H9 (cell line): ENCODE measurements around the gene SP2. TPM values are rescaled to one million over a fixed set of nuclear protein-coding genes. Genes with fewer than 3 reads are reported as not detected.

Source experiments
- DNase-seq: peaks from one replicate; pipeline ENCODE4 v3.0.0-alpha.2; 2017
- H2AFZ ChIP-seq: one replicate; pipeline ENCODE4 v1.6.1; 2013; ENCODE audit warnings: mild to moderate bottlenecking, low read length, control low read depth, moderate library complexity
- H2AK5ac ChIP-seq: 2 replicates; pipeline ENCODE4 v1.6.1; 2013; ENCODE audit warnings: low read length, control low read depth, mixed read lengths; ENCODE audit not compliant: insufficient read length
- H2BK120ac ChIP-seq: one replicate; pipeline ENCODE4 v1.6.1; 2013; ENCODE audit warnings: low read depth, mild to moderate bottlenecking, low read length, control low read depth, inconsistent platforms; ENCODE audit not compliant: poor library complexity, severe bottlenecking
- H2BK12ac ChIP-seq: 2 replicates; pipeline ENCODE4 v1.6.1; 2013; ENCODE audit warnings: low read length, control low read depth, mixed read lengths, low read depth; ENCODE audit not compliant: insufficient read length
- H2BK15ac ChIP-seq: 2 replicates; pipeline ENCODE4 v1.6.1; 2013; ENCODE audit warnings: low read depth, low read length, control low read depth
- H2BK20ac ChIP-seq: one replicate; pipeline ENCODE4 v1.6.1; 2013; ENCODE audit warnings: low read depth, mild to moderate bottlenecking, low read length, control low read depth, inconsistent platforms; ENCODE audit not compliant: poor library complexity, severe bottlenecking
- H2BK5ac ChIP-seq: 2 replicates; pipeline ENCODE4 v1.6.1; 2013; ENCODE audit warnings: low read length, control low read depth, mixed read lengths; ENCODE audit not compliant: insufficient read length
- H3K14ac ChIP-seq: 2 replicates; pipeline ENCODE4 v1.6.1; 2013; ENCODE audit warnings: low read length, control low read depth; ENCODE audit not compliant: insufficient read depth
- H3K18ac ChIP-seq: 2 replicates; pipeline ENCODE4 v1.6.1; 2013; ENCODE audit warnings: low read depth, mild to moderate bottlenecking, mixed read lengths, low read length, control low read depth; ENCODE audit not compliant: insufficient read length
- H3K23ac ChIP-seq: 2 replicates; pipeline ENCODE4 v1.6.1; 2013; ENCODE audit warnings: low read length, control low read depth, mixed read lengths, low read depth; ENCODE audit not compliant: insufficient read length
- H3K23me2 ChIP-seq: 2 replicates; pipeline ENCODE4 v1.6.1; 2013; ENCODE audit warnings: low read depth, mild to moderate bottlenecking, mixed read lengths, low read length, control low read depth; ENCODE audit not compliant: insufficient read length, poor library complexity, severe bottlenecking
- H3K27ac ChIP-seq: 2 replicates; pipeline ENCODE4 v1.5.1; 2013; ENCODE audit warnings: low read length, control low read depth, mixed read lengths, low read depth; ENCODE audit not compliant: insufficient read length
- H3K27me3 ChIP-seq: 2 replicates; pipeline ENCODE4 v1.6.1; 2013; ENCODE audit warnings: low read length, control low read depth, inconsistent platforms; ENCODE audit not compliant: insufficient read depth
- H3K4ac ChIP-seq: 2 replicates; pipeline ENCODE4 v1.6.1; 2013; ENCODE audit warnings: low read depth, mild to moderate bottlenecking, control low read depth, inconsistent platforms, low read length, moderate library complexity
- H3K4me1 ChIP-seq: 2 replicates; pipeline ENCODE4 v1.6.1; 2013; ENCODE audit warnings: low read length, control low read depth, inconsistent platforms; ENCODE audit not compliant: insufficient read depth
- H3K4me2 ChIP-seq: 2 replicates; pipeline ENCODE4 v1.6.1; 2013; ENCODE audit warnings: low read length, control low read depth, mixed read lengths; ENCODE audit not compliant: insufficient read length, insufficient read depth
- H3K56ac ChIP-seq: 2 replicates; pipeline ENCODE4 v1.6.1; 2013; ENCODE audit warnings: low read depth, mild to moderate bottlenecking, mixed read lengths, low read length, control low read depth; ENCODE audit not compliant: insufficient read length
- H3K79me1 ChIP-seq: 2 replicates; pipeline ENCODE4 v1.6.1; 2013; ENCODE audit warnings: low read depth, mild to moderate bottlenecking, moderate library complexity, low read length, control low read depth, inconsistent platforms; ENCODE audit not compliant: insufficient read depth, poor library complexity, severe bottlenecking
- H3K79me2 ChIP-seq: 2 replicates; pipeline ENCODE4 v1.6.1; 2013; ENCODE audit warnings: low read length, control low read depth, inconsistent platforms; ENCODE audit not compliant: insufficient read depth
- H3K9ac ChIP-seq: 2 replicates; pipeline ENCODE4 v1.6.1; 2013; ENCODE audit warnings: low read length, control low read depth, mixed read lengths; ENCODE audit not compliant: insufficient read length; ENCODE audit errors: extremely low read depth
- H3K9me3 ChIP-seq: one replicate; pipeline ENCODE4 v1.6.1; 2013; ENCODE audit warnings: low read depth, low read length, inconsistent platforms; ENCODE audit not compliant: control insufficient read depth
- H3T11ph ChIP-seq: one replicate; pipeline ENCODE4 v1.6.1; 2013; ENCODE audit warnings: mild to moderate bottlenecking, low read length, control low read depth, inconsistent platforms
- H4K20me1 ChIP-seq: one replicate; pipeline ENCODE4 v1.6.1; 2013; ENCODE audit not compliant: control insufficient read depth, insufficient read length, insufficient read depth
- H4K5ac ChIP-seq: 2 replicates; pipeline ENCODE4 v1.6.1; 2013; ENCODE audit warnings: low read depth, mild to moderate bottlenecking, mixed read lengths, low read length, control low read depth; ENCODE audit not compliant: insufficient read length
- H4K8ac ChIP-seq: replicated peaks from 2 replicates; pipeline ENCODE4 v1.6.1; 2013; ENCODE audit warnings: low read length, control low read depth, mixed read lengths, low read depth; ENCODE audit not compliant: insufficient read length
- H4K91ac ChIP-seq: 2 replicates; pipeline ENCODE4 v1.6.1; 2013; ENCODE audit warnings: low read depth, mild to moderate bottlenecking, moderate library complexity, mixed read lengths, low read length, control low read depth; ENCODE audit not compliant: insufficient read length
- H3K27ac Mint-ChIP-seq, 3 experiments: 2 replicates in 2 of 3; 3 replicates in 1 of 3; pipeline ENCODE4 v1.8.0; 2020 to 2021; ENCODE audit warnings: mixed read lengths in 3 of 3, mild to moderate bottlenecking in 1 of 3, moderate library complexity in 1 of 3
- H3K27me3 Mint-ChIP-seq: 2 replicates; pipeline ENCODE4 v1.8.0; 2021; ENCODE audit warnings: low read depth, mild to moderate bottlenecking, moderate library complexity, mixed read lengths
- H3K36me3 Mint-ChIP-seq, 3 experiments: 2 replicates in 2 of 3; 3 replicates in 1 of 3; pipeline ENCODE4 v1.8.0; 2020 to 2021; ENCODE audit warnings: low read depth in 3 of 3, mixed read lengths in 3 of 3; ENCODE audit not compliant: insufficient read depth in 1 of 3
- H3K4me1 Mint-ChIP-seq, 2 experiments: 2 replicates each; pipeline ENCODE4 v1.8.0; 2020; ENCODE audit warnings: mixed read lengths in 2 of 2
- H3K4me3 Mint-ChIP-seq, 2 experiments: 2 replicates in 1 of 2; 3 replicates in 1 of 2; pipeline ENCODE4 v1.8.0; 2020 to 2021; ENCODE audit warnings: mild to moderate bottlenecking in 2 of 2, mixed read lengths in 2 of 2, moderate library complexity in 1 of 2
- H3K9me3 Mint-ChIP-seq, 2 experiments: 2 replicates in 1 of 2; 3 replicates in 1 of 2; pipeline ENCODE4 v1.8.0; 2020; ENCODE audit warnings: mild to moderate bottlenecking in 2 of 2, mixed read lengths in 2 of 2, moderate library complexity in 1 of 2
- CTCF ChIP-seq: fragments of 200-600 bp; sonication (generic); conservative IDR thresholded peaks from 3 replicates; pipeline ENCODE4 v1.8.0; 2021; ENCODE audit warnings: antibody characterized with exemption, mild to moderate bottlenecking
- WGBS: extraction: QIAGEN DNeasy Blood & Tissue Kit; methylation state at CpG from one replicate; pipeline ENCODE4 v1.1.7; 2013; ENCODE audit warnings: missing lambda C conversion rate, low lambda C conversion rate, mixed read lengths; ENCODE audit not compliant: insufficient read length; ENCODE audit errors: extremely low coverage; 5-methylcytosine and 5-hydroxymethylcytosine counted together
- total RNA-seq: library from RNA; stranded (reverse); gene quantifications from 2 replicates; pipeline ENCODE4 v1.2.1, GENCODE V29; 2021

SP2 gene
- total RNA-seq, 1 experiment from 2014 or later: 19.3 TPM

- no peak overlapping the region for H3K4ac ChIP-seq
- no peak overlapping the region for H3K18ac ChIP-seq
- H3K23ac ChIP-seq: no peak overlapping the region
- H4K8ac ChIP-seq: no peak overlapping the region
- no peak overlapping the region for H3K56ac ChIP-seq
- DNase-seq: peak; percentile 68
- no peak overlapping the region for H3K27ac ChIP-seq
- no peak overlapping the region for H2BK5ac ChIP-seq
- no peak overlapping the region for H2AFZ ChIP-seq
- H3K4me2 ChIP-seq: no peak overlapping the region
- H3K23me2 ChIP-seq: no peaks in the 10 kb centered on the region
- H3T11ph ChIP-seq: no peak overlapping the region
- Mint-ChIP-seq H3K4me3 (no peak overlapping the region), H3K27ac (no peak overlapping the region), H3K9me3 (no peaks in the 10 kb centered on the region), H3K4me1 (peaks cover 22 to 31% of the 10 kb centered on the region in 2 experiments), H3K36me3 (no peaks in the 10 kb centered on the region), H3K27me3 (peaks cover 72% of the 10 kb centered on the region)
- H2BK20ac ChIP-seq: no peak overlapping the region
- TF ChIP-seq CTCF: no peak
- H3K14ac ChIP-seq: no peak overlapping the region
- no peak overlapping the region for H2AK5ac ChIP-seq
- H4K20me1 ChIP-seq: no peaks in the 10 kb centered on the region
- H4K91ac ChIP-seq: no peak overlapping the region
- no peaks in the 10 kb centered on the region for H3K4me1 ChIP-seq
- H2BK120ac ChIP-seq: no peak overlapping the region
- no peak overlapping the region for H2BK12ac ChIP-seq
- no peaks in the 10 kb centered on the region for H3K79me2 ChIP-seq
- no peak overlapping the region for H4K5ac ChIP-seq
- H3K79me1 ChIP-seq: no peaks in the 10 kb centered on the region
- no peak overlapping the region for H2BK15ac ChIP-seq
- no CpG with 5 or more reads among the region's 16 CpGs for WGBS
- H3K27me3 ChIP-seq: peaks cover 19% of the 10 kb centered on the region
- H3K9me3 ChIP-seq: no peaks in the 10 kb centered on the region
- H3K9ac ChIP-seq: no peak overlapping the region
These were observed 38.2 kb upstream of the SP2 start for GRCh38 chr17:47857551-47858455.
